Psoas muscle (tissue), 8 donors: Measurements from ENCODE around the gene STEAP3. TPM values are rescaled to one million over a fixed set of nuclear protein-coding genes. Genes with fewer than 3 reads are reported as not detected.

ENCODE experiments used
- ATAC-seq, 4 donors: fragments of 200-7000 bp; cut with Tn5 transposase; one replicate each; pipeline ENCODE4 v1.9.1; 2020; ENCODE audit warnings: moderate library complexity in 3 of 4, mild to moderate bottlenecking in 2 of 4
- DNase-seq, 2 donors: peaks; one replicate each; pipeline ENCODE4 v3.0.0-alpha.2; 2020
- H3K27ac ChIP-seq: fragments of 200-600 bp; one replicate; pipeline ENCODE4 v1.8.0; 2022
- H3K27me3 ChIP-seq, 3 donors: fragments of 200-600 bp in 1 of 3; one replicate each; pipeline versions ENCODE4 v1.6.1 to v1.8.0; 2013 to 2022; ENCODE audit warnings: low read length in 2 of 3, mild to moderate bottlenecking in 2 of 3, moderate library complexity in 1 of 3; ENCODE audit not compliant: insufficient read depth in 3 of 3
- H3K36me3 ChIP-seq, 2 donors: fragments of 200-600 bp in 1 of 2; one replicate each; pipeline versions ENCODE4 v1.6.1 to v1.8.0; 2013 to 2022; ENCODE audit warnings: low read depth in 1 of 2, mild to moderate bottlenecking in 1 of 2, moderate library complexity in 1 of 2; ENCODE audit not compliant: insufficient read depth in 1 of 2
- H3K4me1 ChIP-seq: fragments of 200-600 bp; one replicate; pipeline ENCODE4 v1.8.0; 2022
- H3K4me3 ChIP-seq: fragments of 200-600 bp; one replicate; pipeline ENCODE4 v1.8.0; 2022; ENCODE audit warnings: mild to moderate bottlenecking
- H3K9me3 ChIP-seq: fragments of 200-600 bp; one replicate; pipeline ENCODE4 v1.8.0; 2022
- CTCF ChIP-seq: fragments of 200-600 bp; IDR thresholded peaks from one replicate; pipeline ENCODE4 v1.8.0; 2022; ENCODE audit warnings: antibody characterized with exemption
- WGBS, 3 donors: extraction: QIAGEN DNeasy Blood & Tissue Kit; methylation state at CpG; one replicate each; pipeline versions ENCODE4 v1.1.6 to v1.1.7; 2013; 5-methylcytosine and 5-hydroxymethylcytosine counted together
- intact Hi-C, 2 donors: fragments of 100-400 bp; cut with DNase I; formaldehyde crosslinking; loops; one replicate each; pipeline versions ENCODE4 v1.11.0 to v1.14.2; 2022
- polyA plus RNA-seq, 3 donors: library from polyadenylated mRNA; stranded (reverse); fragments of 200-250 nt; gene quantifications; one replicate each; pipeline ENCODE4 v1.2.3, GENCODE V29; 2013
- total RNA-seq, 4 donors: library from RNA; stranded (reverse); fragmentation: NEBNext Ultra II Directional in 2 of 4; extraction: Animal tissue kit (Norgen Biotek cat#: 25700) in 2 of 4; gene quantifications; one replicate each; pipeline versions ENCODE4 v1.2.1 to v1.2.4, GENCODE V29; 2021 to 2023
- donor health status: healthy with polysubstance abuse.
- donor health status: DM: no; HTN: no; CAD: no; lungs with moderate emphysema.
- donor health status: Bipolar disorder and iron deficiency.
- donor health status: healthy.
- donor health status: DM: yes; HTN: yes; CAD: no.
- donor health status: DM: no; HTN: no; CAD: no.
- donor health status: DM: no; HTN: no; CAD: no.
- donor health status: DM: yes; HTN: yes; CAD: no.

STEAP3 gene
- total and polyA plus RNA-seq, 7 donors = 8.6 to 47.4 (median 15.7) TPM

GRCh38 chr2:119263025-119263424 is 39.4 kb downstream of the STEAP3 start:
- Histone ChIP-seq H3K4me3 (no peak overlapping the region), H3K27ac (no peak overlapping the region), H3K9me3 (no peaks in the 10 kb centered on the region), H3K36me3 (peaks cover 0 to 38% of the 10 kb centered on the region in 2 donors), H3K4me1 (peaks cover 6% of the 10 kb centered on the region), H3K27me3 (no peaks in the 10 kb centered on the region)
- no peak for DNase-seq
- intact Hi-C loops = loop anchor here in 1 of 2 donors (10.0 kb wide), 1 partner anchor 248 kb away; no protein-coding TSS in a partner anchor
- WGBS, 3 donors = 92 to 96% (median 95%) methylated on average over 23 of the region's 23 CpGs
- no peak for TF ChIP-seq CTCF
- ATAC-seq = no peak

- WGBS, 3 donors = 65 to 70% (median 68%) methylated on average over 5 of the region's 5 CpGs
- peaks cover 0 to 38% of the 10 kb centered on the region in 2 donors for H3K36me3 ChIP-seq
- no peak overlapping the region for H3K27ac ChIP-seq
- TF ChIP-seq CTCF = no peak
- H3K9me3 ChIP-seq = no peaks in the 10 kb centered on the region
- no peak overlapping the region for H3K4me3 ChIP-seq
- no peak for DNase-seq
- intact Hi-C loops = loop anchor here in 1 of 2 donors (2.0 to 10.0 kb wide), 2 partner anchors 45 to 249 kb away; no protein-coding TSS in a partner anchor
- peaks cover 5% of the 10 kb centered on the region for H3K4me1 ChIP-seq
- no peaks in the 10 kb centered on the region for H3K27me3 ChIP-seq
- ATAC-seq = no peak
These were observed 40.0 kb downstream of the STEAP3 start for GRCh38 chr2:119263656-119264055.

GRCh38 chr2:119264781-119265692 is 41.4 kb downstream of the STEAP3 start:
- Histone ChIP-seq H3K4me3 (no peak overlapping the region), H3K9me3 (peaks cover 3% of the 10 kb centered on the region), H3K27me3 (no peaks in the 10 kb centered on the region), H3K36me3 (peaks cover 0 to 38% of the 10 kb centered on the region in 2 donors), H3K4me1 (peaks cover 5% of the 10 kb centered on the region), H3K27ac (no peak overlapping the region)
- 44 to 50% (median 49%) methylated on average over 13 of the region's 13 CpGs for WGBS, 3 donors
- DNase-seq (peak; percentile 41 to 68), ATAC-seq (peak; percentile 93 to 98 (median 94))
- intact Hi-C loops = loop anchor here (2.0 to 10.0 kb wide), 3 partner anchors 43 to 250 kb away; partner anchors contain the start of gene STEAP3 (in 1 of the 2)
- peak; percentile 80 for TF ChIP-seq CTCF

- no peak for TF ChIP-seq CTCF
- ATAC-seq (no peak), DNase-seq (no peak)
- no peak overlapping the region for H3K27ac ChIP-seq
- intact Hi-C loops = loop anchor here (2.0 to 10.0 kb wide), 3 partner anchors 43 to 251 kb away; partner anchors contain the start of gene STEAP3 (in 1 of the 2)
- H3K4me1 ChIP-seq = peaks cover 5% of the 10 kb centered on the region
- H3K4me3 ChIP-seq = no peak overlapping the region
- H3K27me3 ChIP-seq = no peaks in the 10 kb centered on the region
- H3K9me3 ChIP-seq = peaks cover 3% of the 10 kb centered on the region
- H3K36me3 ChIP-seq = peaks cover 0 to 38% of the 10 kb centered on the region in 2 donors
- 89 to 98% (median 93%) methylated on average over 6 of the region's 6 CpGs for WGBS, 3 donors
These were observed 42.0 kb downstream of the STEAP3 start for GRCh38 chr2:119265693-119266066.
